HepG2 (cell line): ENCODE measurements around the gene TPRG1L. TPM values are rescaled to one million over a fixed set of nuclear protein-coding genes. Genes with fewer than 3 reads are reported as not detected.

Experiments
- ASH2L ChIP-seq: fragments of 300-600, 200-600 bp; sonication (generic); IDR thresholded peaks from 2 replicates; pipeline ENCODE4 v1.7.0; 2017; ENCODE audit warnings: low read depth, mild to moderate bottlenecking, moderate library complexity, mixed read lengths, low read length; ENCODE audit not compliant: insufficient read length
- BCL3 ChIP-seq: sonication (generic); formaldehyde crosslinking; IDR thresholded peaks from 2 replicates; pipeline ENCODE4 v1.5.1; 2020; ENCODE audit warnings: mild to moderate bottlenecking, missing genetic modification reagents, moderate library complexity
- FOXO1 ChIP-seq: sonication (generic); formaldehyde crosslinking; IDR thresholded peaks from 2 replicates; pipeline ENCODE4 v1.4.0; 2020; ENCODE audit warnings: missing genetic modification reagents
- GATAD2A ChIP-seq: IDR thresholded peaks from 2 replicates; pipeline ENCODE4 v1.6.1; 2016
- KDM2A ChIP-seq: sonication (generic); formaldehyde crosslinking; IDR thresholded peaks from 2 replicates; pipeline ENCODE4 v1.4.0; 2020; ENCODE audit warnings: low read depth, missing genetic modification reagents, borderline replicate concordance
- MXD3 ChIP-seq: IDR thresholded peaks from 2 replicates; pipeline ENCODE4 v1.6.1; 2016; ENCODE audit warnings: mild to moderate bottlenecking, missing biosample characterization, missing genetic modification reagents
- PITX1 ChIP-seq: sonication (generic); formaldehyde crosslinking; IDR thresholded peaks from 2 replicates; pipeline ENCODE4 v1.5.1; 2020; ENCODE audit warnings: mild to moderate bottlenecking, missing genetic modification reagents
- SAP130 ChIP-seq: IDR thresholded peaks from 2 replicates; pipeline ENCODE4 v1.6.1; 2016; ENCODE audit warnings: low read depth
- SMC3 ChIP-seq: IDR thresholded peaks from 2 replicates; pipeline ENCODE4 v1.6.1; 2011; ENCODE audit warnings: low read length, improper control_type of control experiment
- SOX5 ChIP-seq: IDR thresholded peaks from 2 replicates; pipeline ENCODE4 v1.6.1; 2016; ENCODE audit warnings: borderline replicate concordance
- SP5 ChIP-seq: IDR thresholded peaks from 2 replicates; pipeline ENCODE4 v1.6.1; 2016; ENCODE audit warnings: low read depth, borderline replicate concordance
- YEATS4 ChIP-seq: sonication (generic); formaldehyde crosslinking; IDR thresholded peaks from 2 replicates; pipeline ENCODE4 v1.4.0; 2020; ENCODE audit warnings: missing genetic modification reagents, borderline replicate concordance
- ZNF407 ChIP-seq: sonication (generic); formaldehyde crosslinking; IDR thresholded peaks from one replicate; pipeline ENCODE4 v1.5.1; 2020; ENCODE audit warnings: mild to moderate bottlenecking, missing genetic modification reagents; ENCODE audit errors: not compliant biosample characterization
- ZNF547 ChIP-seq: sonication (generic); formaldehyde crosslinking; IDR thresholded peaks from 2 replicates; pipeline ENCODE4 v1.5.1; 2020; ENCODE audit warnings: mild to moderate bottlenecking, missing genetic modification reagents
- ZNF567 ChIP-seq: sonication (generic); formaldehyde crosslinking; IDR thresholded peaks from 2 replicates; pipeline ENCODE4 v1.8.1; 2023; ENCODE audit warnings: mild to moderate bottlenecking, missing genetic modification reagents, borderline replicate concordance
- ZNF607 ChIP-seq: sonication (generic); formaldehyde crosslinking; IDR thresholded peaks from 2 replicates; pipeline ENCODE4 v1.5.1; 2020; ENCODE audit warnings: missing genetic modification reagents, mild to moderate bottlenecking, borderline replicate concordance
- ZNF639 ChIP-seq: conservative IDR thresholded peaks from 2 replicates; pipeline ENCODE4 v1.6.1; 2018; ENCODE audit warnings: missing genetic modification reagents
- ZNF75D ChIP-seq: sonication (generic); formaldehyde crosslinking; IDR thresholded peaks from 2 replicates; pipeline ENCODE4 v1.8.1; 2023; ENCODE audit warnings: missing genetic modification reagents, mild to moderate bottlenecking, borderline replicate concordance
- polyA plus RNA-seq, 8 experiments: library from polyadenylated mRNA; depleted of rRNA in 3 of 8; stranded (reverse) in 7 of 8; unstranded in 1 of 8; fragments of >200 nt; fragmentation: Illumina TruSeq in 4 of 8; extraction: Trizol in 4 of 8; gene quantifications; 2 replicates each; pipeline versions ENCODE4 v1.2.1 to v1.2.3, GENCODE V29; 2011 to 2016; ENCODE audit warnings: low read depth in 4 of 8, missing spikeins in 1 of 8, mixed read lengths in 1 of 8; ENCODE audit not compliant: insufficient read depth in 1 of 8
- total RNA-seq, 5 experiments: library from RNA; depleted of rRNA; stranded (reverse); fragments of >200 nt; fragmentation: Illumina TruSeq; extraction: Trizol; gene quantifications; 2 replicates each; pipeline ENCODE4 v1.2.3, GENCODE V29; 2016; ENCODE audit warnings: low read depth in 1 of 5

The TPRG1L gene
- total and polyA plus RNA-seq, 2 of the 13 experiments (the other 11 are each of a cell fraction or from before 2014, with no cell fraction given) = 21.3 to 37.4 TPM

GRCh38 chr1:3625151-3625907 lies 514 bp downstream of the TPRG1L start (continued):
- peak; percentile 80 for TF ChIP-seq ZNF407
- TF ChIP-seq SP5 (CRISPR knock-in tag) = no peak
- TF ChIP-seq SMC3 = no peak
- peak; percentile 70; the same call in 1 of the 2 replicates for TF ChIP-seq ZNF547 (CRISPR knock-in tag)
- peak; percentile 20; the same call in 1 of the 2 replicates for TF ChIP-seq MXD3
- peak; percentile 69 for TF ChIP-seq SAP130 (CRISPR knock-in tag)
- peak; percentile 34 for TF ChIP-seq ASH2L
- 0 out of 2 replicates have a peak, but pooled peaks have one; percentile 77 for TF ChIP-seq ZNF567 (CRISPR knock-in tag)
- TF ChIP-seq PITX1 = peak; percentile 61; the same call in 1 of the 2 replicates
- peak; percentile 67; the same call in 1 of the 2 replicates for TF ChIP-seq ZNF607 (CRISPR knock-in tag)
- peak; percentile 33; the same call in 1 of the 2 replicates for TF ChIP-seq SOX5 (CRISPR knock-in tag)
- peak; percentile 74 for TF ChIP-seq BCL3 (CRISPR knock-in tag)
- TF ChIP-seq ZNF75D (CRISPR knock-in tag) = no peak
- TF ChIP-seq YEATS4 (CRISPR knock-in tag) = peak; percentile 46; the same call in 1 of the 2 replicates
- TF ChIP-seq ZNF639 (CRISPR knock-in tag) = peak; percentile 2; the same call in 1 of the 2 replicates
- TF ChIP-seq KDM2A = peak; percentile 45; the same call in 1 of the 2 replicates
- TF ChIP-seq GATAD2A = peak; percentile 36; the same call in 1 of the 2 replicates
- TF ChIP-seq FOXO1 (CRISPR knock-in tag) = peak; percentile 21; the same call in 1 of the 2 replicates
